ENCODE results near the gene TNNC1. TPM values are rescaled to one million over a fixed set of nuclear protein-coding genes. Genes with fewer than 3 reads are reported as not detected.

The TNNC1 gene
- total RNA-seq, 2 experiments from 2014 or later: 0.57 to 3.2 TPM

DNA sequence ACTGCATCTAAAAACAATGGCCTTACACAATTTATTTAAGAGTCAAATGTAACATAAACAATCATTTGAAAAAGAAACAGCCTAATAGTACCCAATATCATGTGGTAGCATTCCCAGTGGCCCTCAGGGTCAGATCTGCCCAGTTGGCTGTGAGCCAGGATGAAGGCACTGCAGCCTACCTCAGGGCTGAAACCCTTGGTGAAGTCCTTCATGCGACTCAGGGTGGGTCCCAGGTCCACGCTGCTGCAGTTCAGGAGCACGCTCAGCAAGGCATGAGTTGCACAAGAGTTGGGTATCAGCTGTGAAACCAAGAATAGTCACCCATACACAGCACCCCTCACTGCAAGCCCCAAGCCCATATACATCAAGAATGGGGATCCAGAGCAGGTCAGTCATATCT, 46.1 kb downstream of the TNNC1 start:
- POLR2A ChIA-PET: no interaction called here
- H4K20me1 ChIP-seq (ENCODE audit: insufficient read depth, low read length): 0 out of 2 replicates have a peak, but pooled peaks cover 5% of the 10 kb centered on the region
- H3K27ac ChIP-seq (ENCODE audit: low read depth, low read length, poor library complexity, severe bottlenecking): no peak overlapping the region

DNA sequence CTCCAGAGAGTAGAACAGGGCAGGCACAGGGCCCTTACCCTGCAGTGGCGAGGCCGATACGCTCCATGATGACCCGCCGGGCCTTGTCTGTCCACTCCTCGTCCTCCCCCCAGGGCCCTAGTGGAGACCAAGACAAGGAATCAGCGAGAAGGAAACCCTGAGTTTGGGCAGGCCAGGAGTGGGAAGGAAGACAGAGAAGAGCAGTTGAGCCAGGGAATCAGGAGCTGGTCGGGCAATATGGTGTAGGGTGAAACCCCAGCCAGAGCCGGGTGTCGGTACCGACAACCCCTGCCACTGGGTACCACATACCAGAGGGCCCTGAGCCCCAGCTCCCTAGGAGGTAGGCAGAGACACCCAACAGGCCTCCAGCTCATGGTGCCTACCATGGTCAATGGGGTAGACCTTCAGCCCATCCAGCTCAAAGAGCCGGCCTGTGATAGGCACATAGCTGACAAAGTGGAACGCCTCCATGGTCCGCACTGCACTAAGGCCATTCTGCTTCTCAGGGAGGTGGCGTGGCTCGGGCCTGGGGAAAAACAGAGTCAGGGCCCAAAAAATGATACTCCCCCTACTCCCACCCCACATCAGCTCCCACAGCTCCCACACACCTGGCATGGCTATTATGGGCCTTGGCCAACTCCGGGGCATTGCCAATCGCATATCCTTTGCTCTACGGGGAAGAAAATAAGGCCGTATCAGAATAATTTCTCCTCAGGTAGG, 46.9 kb downstream of the TNNC1 start:
- Histone ChIP-seq H3K4me2 (ENCODE audit: low read length) (no peak overlapping the region), H3K27ac (ENCODE audit: low read depth, low read length, poor library complexity, severe bottlenecking) (no peak overlapping the region), H2AFZ (ENCODE audit: low read length) (no peak overlapping the region), H3K36me3 (ENCODE audit: insufficient read depth, low read length) (peaks cover 68% of the 10 kb centered on the region), H3K9me2 (ENCODE audit: insufficient read depth, low read length) (no peaks in the 10 kb centered on the region), H4K20me1 (ENCODE audit: insufficient read depth, low read length) (0 out of 2 replicates have a peak, but pooled peaks cover 5% of the 10 kb centered on the region), H3K4me3 (ENCODE audit: low read depth, low read length, poor library complexity, severe bottlenecking) (no peak overlapping the region), H3K9me3 (ENCODE audit: low read length) (no peaks in the 10 kb centered on the region), H3K79me2 (ENCODE audit: insufficient read depth, low read depth, low read length) (peaks cover 32% of the 10 kb centered on the region), H3K4me1 (ENCODE audit: insufficient read depth, low read length, poor library complexity, severe bottlenecking) (peaks cover 18% of the 10 kb centered on the region)
- POLR2A ChIA-PET: interaction anchor here (0.6 to 0.7 kb wide), 2 partner anchors 49 to 914 kb away, joined by 3 read pairs; no protein-coding TSS in a partner anchor
- TF ChIP-seq, protein P1, sequence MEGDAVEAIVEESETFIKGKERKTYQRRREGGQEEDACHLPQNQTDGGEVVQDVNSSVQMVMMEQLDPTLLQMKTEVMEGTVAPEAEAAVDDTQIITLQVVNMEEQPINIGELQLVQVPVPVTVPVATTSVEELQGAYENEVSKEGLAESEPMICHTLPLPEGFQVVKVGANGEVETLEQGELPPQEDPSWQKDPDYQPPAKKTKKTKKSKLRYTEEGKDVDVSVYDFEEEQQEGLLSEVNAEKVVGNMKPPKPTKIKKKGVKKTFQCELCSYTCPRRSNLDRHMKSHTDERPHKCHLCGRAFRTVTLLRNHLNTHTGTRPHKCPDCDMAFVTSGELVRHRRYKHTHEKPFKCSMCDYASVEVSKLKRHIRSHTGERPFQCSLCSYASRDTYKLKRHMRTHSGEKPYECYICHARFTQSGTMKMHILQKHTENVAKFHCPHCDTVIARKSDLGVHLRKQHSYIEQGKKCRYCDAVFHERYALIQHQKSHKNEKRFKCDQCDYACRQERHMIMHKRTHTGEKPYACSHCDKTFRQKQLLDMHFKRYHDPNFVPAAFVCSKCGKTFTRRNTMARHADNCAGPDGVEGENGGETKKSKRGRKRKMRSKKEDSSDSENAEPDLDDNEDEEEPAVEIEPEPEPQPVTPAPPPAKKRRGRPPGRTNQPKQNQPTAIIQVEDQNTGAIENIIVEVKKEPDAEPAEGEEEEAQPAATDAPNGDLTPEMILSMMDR (conservative IDR thresholded peaks at IDR 0.05; ENCODE audit: low read length): no peak
- intact Hi-C loops (cut with micrococcal nuclease; ENCODE audit: unreplicated experiment): no loop called here
- CTCF ChIA-PET (ENCODE audit: unreplicated experiment): interaction anchor here (0.7 kb wide), 1 partner anchor 49 kb away, joined by 3 read pairs; no protein-coding TSS in a partner anchor
- BruUV-seq (replicated peaks): no TSS peak
- DNase-seq (ENCODE audit: low spot score): no peak

More for the DNA sequence above, 46.1 kb downstream of the TNNC1 start:
- no TSS peak for BruUV-seq (replicated peaks)
- H3K9me2 ChIP-seq (ENCODE audit: insufficient read depth, low read length): no peaks in the 10 kb centered on the region
- H3K9me3 ChIP-seq (ENCODE audit: low read length): no peaks in the 10 kb centered on the region
- peaks cover 26% of the 10 kb centered on the region for H3K4me1 ChIP-seq (ENCODE audit: insufficient read depth, low read length, poor library complexity, severe bottlenecking)
- H3K36me3 ChIP-seq (ENCODE audit: insufficient read depth, low read length): peaks cover 61% of the 10 kb centered on the region
- CTCF ChIA-PET (ENCODE audit: unreplicated experiment): no interaction called here
- H3K79me2 ChIP-seq (ENCODE audit: insufficient read depth, low read depth, low read length): peaks cover 40% of the 10 kb centered on the region
- intact Hi-C loops (cut with micrococcal nuclease; ENCODE audit: unreplicated experiment): no loop called here
- H2AFZ ChIP-seq (ENCODE audit: low read length): no peak overlapping the region
- no peak for DNase-seq (ENCODE audit: low spot score)
- no peak overlapping the region for H3K4me3 ChIP-seq (ENCODE audit: low read depth, low read length, poor library complexity, severe bottlenecking)
- TF ChIP-seq, protein P1 (conservative IDR thresholded peaks at IDR 0.05; ENCODE audit: low read length): no peak
- TF ChIP-seq EZH2phosphoT487 (IDR thresholded peaks at IDR 0.05; ENCODE audit: borderline replicate concordance, low read depth, low read length): no peak
- H3K4me2 ChIP-seq (ENCODE audit: low read length): peak overlapping the region; percentile 79; the same call in 1 of the 2 replicates

DNA sequence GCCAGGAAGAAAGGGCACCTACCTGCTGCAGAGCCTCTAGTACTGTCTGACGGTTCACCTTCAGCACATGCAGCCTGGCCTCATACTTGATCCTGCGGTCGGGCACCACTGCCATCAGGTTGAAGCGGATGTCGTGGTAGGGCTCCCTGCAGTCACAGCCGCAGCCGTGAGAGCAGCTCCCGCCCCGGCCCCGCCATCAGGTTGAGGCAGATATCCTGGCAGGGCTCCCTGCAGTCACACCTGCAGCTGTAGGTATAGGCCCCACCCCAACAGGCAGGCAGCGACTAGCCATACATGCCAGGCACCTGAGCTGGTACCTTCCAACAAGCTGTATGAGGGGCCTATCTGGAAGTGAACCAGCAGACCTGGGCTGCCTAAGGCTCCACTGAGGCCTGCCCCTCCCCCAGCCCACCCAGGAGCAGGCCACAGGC, 47.6 kb downstream of the TNNC1 start:
- POLR2A ChIA-PET: interaction anchor here (0.6 to 0.7 kb wide), 4 partner anchors 48 to 527 kb away, joined by 3 to 4 read pairs (median 3); no protein-coding TSS in a partner anchor
- DNase-seq (ENCODE audit: low spot score): no peak
- H3K79me2 ChIP-seq (ENCODE audit: insufficient read depth, low read depth, low read length): peaks cover 25% of the 10 kb centered on the region
- 0 out of 2 replicates have a peak, but pooled peaks cover under 1% of the 10 kb centered on the region for H4K20me1 ChIP-seq (ENCODE audit: insufficient read depth, low read length)
- no peaks in the 10 kb centered on the region for H3K9me2 ChIP-seq (ENCODE audit: insufficient read depth, low read length)
- no peak for TF ChIP-seq EZH2phosphoT487 (IDR thresholded peaks at IDR 0.05; ENCODE audit: borderline replicate concordance, low read depth, low read length)
- TF ChIP-seq, protein P1 (conservative IDR thresholded peaks at IDR 0.05; ENCODE audit: low read length): no peak
- CTCF ChIA-PET (ENCODE audit: unreplicated experiment): interaction anchor here (0.7 kb wide), 1 partner anchor 49 kb away, joined by 3 read pairs; no protein-coding TSS in a partner anchor
- H3K4me3 ChIP-seq (ENCODE audit: low read depth, low read length, poor library complexity, severe bottlenecking): no peak overlapping the region
- peaks cover 75% of the 10 kb centered on the region for H3K36me3 ChIP-seq (ENCODE audit: insufficient read depth, low read length)
- H3K9me3 ChIP-seq (ENCODE audit: low read length): no peaks in the 10 kb centered on the region
- no peak overlapping the region for H2AFZ ChIP-seq (ENCODE audit: low read length)
- H3K27ac ChIP-seq (ENCODE audit: low read depth, low read length, poor library complexity, severe bottlenecking): no peak overlapping the region
- no TSS peak for BruUV-seq (replicated peaks)
- no peak overlapping the region for H3K4me2 ChIP-seq (ENCODE audit: low read length)
- peaks cover 11% of the 10 kb centered on the region for H3K4me1 ChIP-seq (ENCODE audit: insufficient read depth, low read length, poor library complexity, severe bottlenecking)
- intact Hi-C loops (cut with micrococcal nuclease; ENCODE audit: unreplicated experiment): no loop called here
